WERI-Rb-1 (cell line): ENCODE results near the gene SLC30A3.

Experiments used
- DNase-seq: peaks from one replicate; pipeline ENCODE4 v3.0.0-alpha.2; 2020
- H3K27ac ChIP-seq: fragments of 250-450 bp; sonication (Bioruptor Pico); 2 replicates; pipeline ENCODE4 v1.5.1; 2020; ENCODE audit warnings: mild to moderate bottlenecking, moderate library complexity
- H3K27me3 ChIP-seq: fragments of 250-450 bp; sonication (Bioruptor Pico); 2 replicates; pipeline ENCODE4 v1.5.1; 2021; ENCODE audit warnings: mild to moderate bottlenecking, low read depth, moderate library complexity; ENCODE audit not compliant: insufficient read depth, severe bottlenecking
- H3K36me3 ChIP-seq: fragments of 250-450 bp; sonication (Bioruptor Pico); 2 replicates; pipeline ENCODE4 v1.5.1; 2020; ENCODE audit warnings: mild to moderate bottlenecking, moderate library complexity
- H3K4me3 ChIP-seq: 2 replicates; pipeline ENCODE4 v1.5.1; 2011; ENCODE audit warnings: low read depth, mild to moderate bottlenecking, control low read depth, low read length
- H3K9me3 ChIP-seq: fragments of 250-450 bp; sonication (Bioruptor Pico); 2 replicates; pipeline ENCODE4 v1.5.1; 2021; ENCODE audit warnings: mild to moderate bottlenecking, moderate library complexity; ENCODE audit not compliant: severe bottlenecking
- TF ChIP-seq, protein P1 (sequence below): IDR thresholded peaks from 2 replicates; pipeline ENCODE4 v1.5.1; 2011; ENCODE audit warnings: low read depth, mild to moderate bottlenecking, control low read depth, inconsistent platforms, low read length

Gene SLC30A3

DNA sequence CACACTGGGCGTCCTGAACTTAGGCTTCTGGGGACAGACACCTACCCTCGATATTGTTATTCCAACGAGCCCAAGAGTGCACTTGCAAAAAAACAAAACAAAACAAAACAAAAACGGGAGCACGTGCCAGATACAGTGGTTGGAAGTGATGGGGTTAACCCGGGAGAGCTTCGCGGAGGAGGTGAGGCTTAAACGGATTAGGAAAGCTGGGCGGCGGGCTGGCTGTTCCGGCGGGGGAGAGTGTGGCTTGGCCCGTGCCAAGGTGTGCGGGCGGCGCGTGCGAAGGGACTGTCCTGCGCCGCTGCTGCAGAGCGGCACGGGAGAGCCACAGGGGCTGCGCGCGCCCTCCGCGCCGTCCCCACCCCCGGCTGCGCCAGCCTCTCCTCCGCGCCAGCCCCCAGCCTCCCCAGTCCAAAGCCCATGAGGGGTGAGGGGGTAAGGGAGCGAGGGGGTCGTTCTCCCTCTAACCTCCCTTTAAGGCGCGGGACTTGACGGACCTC, 1.5 kb upstream of the SLC30A3 start:
- H3K4me3 ChIP-seq: peak overlapping the region; percentile 76
- DNase-seq: peak; percentile 71
- H3K9me3 ChIP-seq: no peaks in the 10 kb centered on the region

DNA sequence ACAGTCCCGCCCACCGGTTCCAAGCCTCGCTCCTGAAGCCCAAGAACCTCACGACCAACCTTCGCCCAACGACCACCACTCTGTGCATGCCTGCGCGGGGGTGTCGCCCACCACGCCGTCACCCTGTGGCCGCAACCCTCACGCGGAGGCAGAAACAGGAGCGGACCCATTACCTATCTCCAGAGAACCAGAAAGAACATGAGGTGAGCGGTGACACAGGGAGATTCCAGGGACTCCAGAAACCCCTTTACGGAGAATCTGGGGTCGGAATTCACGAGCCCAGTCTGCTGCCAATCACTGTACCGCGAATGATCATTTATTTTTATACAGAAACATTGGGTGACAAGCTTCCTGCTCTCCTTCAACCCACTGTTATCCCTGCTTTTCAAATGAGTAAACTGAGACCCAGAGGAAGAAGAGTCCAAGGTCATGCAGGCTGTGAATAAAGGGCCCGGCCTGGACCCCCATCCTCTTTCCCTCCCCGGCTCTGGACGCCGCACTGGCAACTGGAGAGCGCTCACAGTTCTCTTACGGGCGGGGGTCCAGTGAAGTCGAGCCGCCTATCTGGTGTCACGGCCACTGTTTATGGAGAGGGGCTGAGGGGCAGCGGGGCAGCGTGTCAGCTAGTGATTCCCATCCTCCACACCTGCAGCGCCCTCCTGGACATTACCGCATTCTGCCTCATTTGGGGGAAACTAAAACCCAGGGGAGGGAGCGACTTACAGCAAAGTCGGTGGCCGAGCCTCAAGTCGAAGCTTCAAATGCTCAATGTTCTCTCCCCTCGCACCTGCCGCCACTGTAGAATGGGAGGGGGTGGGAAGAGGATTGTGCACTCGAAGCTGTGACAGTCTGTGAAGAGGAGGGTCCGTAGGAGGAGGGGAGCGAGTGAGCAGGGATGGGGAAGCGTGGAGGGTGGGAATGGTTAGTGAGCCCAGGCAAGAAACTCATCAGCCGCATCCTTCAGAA, 723 bp upstream of the SLC30A3 start:
- TF ChIP-seq, protein P1, sequence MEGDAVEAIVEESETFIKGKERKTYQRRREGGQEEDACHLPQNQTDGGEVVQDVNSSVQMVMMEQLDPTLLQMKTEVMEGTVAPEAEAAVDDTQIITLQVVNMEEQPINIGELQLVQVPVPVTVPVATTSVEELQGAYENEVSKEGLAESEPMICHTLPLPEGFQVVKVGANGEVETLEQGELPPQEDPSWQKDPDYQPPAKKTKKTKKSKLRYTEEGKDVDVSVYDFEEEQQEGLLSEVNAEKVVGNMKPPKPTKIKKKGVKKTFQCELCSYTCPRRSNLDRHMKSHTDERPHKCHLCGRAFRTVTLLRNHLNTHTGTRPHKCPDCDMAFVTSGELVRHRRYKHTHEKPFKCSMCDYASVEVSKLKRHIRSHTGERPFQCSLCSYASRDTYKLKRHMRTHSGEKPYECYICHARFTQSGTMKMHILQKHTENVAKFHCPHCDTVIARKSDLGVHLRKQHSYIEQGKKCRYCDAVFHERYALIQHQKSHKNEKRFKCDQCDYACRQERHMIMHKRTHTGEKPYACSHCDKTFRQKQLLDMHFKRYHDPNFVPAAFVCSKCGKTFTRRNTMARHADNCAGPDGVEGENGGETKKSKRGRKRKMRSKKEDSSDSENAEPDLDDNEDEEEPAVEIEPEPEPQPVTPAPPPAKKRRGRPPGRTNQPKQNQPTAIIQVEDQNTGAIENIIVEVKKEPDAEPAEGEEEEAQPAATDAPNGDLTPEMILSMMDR: no peak
- H3K27ac ChIP-seq: no peak overlapping the region
- peaks cover 29% of the 10 kb centered on the region for H3K27me3 ChIP-seq
- no peaks in the 10 kb centered on the region for H3K9me3 ChIP-seq
- peak overlapping the region; percentile 76 for H3K4me3 ChIP-seq
- H3K36me3 ChIP-seq: no peaks in the 10 kb centered on the region
- peak; percentile 34 for DNase-seq

More for the DNA sequence above, 1.5 kb upstream of the SLC30A3 start:
- H3K36me3 ChIP-seq: no peaks in the 10 kb centered on the region
- peaks cover 29% of the 10 kb centered on the region for H3K27me3 ChIP-seq
- TF ChIP-seq, protein P1: no peak
- H3K27ac ChIP-seq: 0 out of 2 replicates have a peak overlapping the region, but pooled peaks have one; percentile 34

DNA sequence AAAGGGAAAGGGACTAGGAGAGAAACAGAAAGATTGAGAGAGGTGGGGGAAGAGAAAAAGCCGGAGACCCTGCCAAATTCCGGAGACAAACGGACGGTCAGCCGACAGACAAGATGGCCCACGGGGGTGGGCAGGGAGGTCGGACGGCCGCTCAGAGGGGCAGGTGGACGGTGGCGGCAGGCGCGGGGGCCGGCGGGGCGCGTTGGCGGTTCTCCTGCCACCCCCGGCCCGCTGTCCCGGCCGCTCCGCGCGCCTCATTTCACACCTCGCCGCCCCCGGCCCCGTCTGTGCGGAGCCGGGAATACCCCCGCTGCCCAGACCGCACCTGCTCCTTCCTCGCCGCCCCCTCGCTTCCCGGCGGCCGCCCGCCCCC, 935 bp downstream of the SLC30A3 start:
- no peak for DNase-seq
- Histone ChIP-seq H3K36me3 (peaks cover 3% of the 10 kb centered on the region; the same call in 1 of the 2 replicates), H3K27me3 (peaks cover 29% of the 10 kb centered on the region), H3K4me3 (peak overlapping the region; percentile 76), H3K27ac (no peak overlapping the region), H3K9me3 (no peaks in the 10 kb centered on the region)
- TF ChIP-seq, protein P1: no peak

DNA sequence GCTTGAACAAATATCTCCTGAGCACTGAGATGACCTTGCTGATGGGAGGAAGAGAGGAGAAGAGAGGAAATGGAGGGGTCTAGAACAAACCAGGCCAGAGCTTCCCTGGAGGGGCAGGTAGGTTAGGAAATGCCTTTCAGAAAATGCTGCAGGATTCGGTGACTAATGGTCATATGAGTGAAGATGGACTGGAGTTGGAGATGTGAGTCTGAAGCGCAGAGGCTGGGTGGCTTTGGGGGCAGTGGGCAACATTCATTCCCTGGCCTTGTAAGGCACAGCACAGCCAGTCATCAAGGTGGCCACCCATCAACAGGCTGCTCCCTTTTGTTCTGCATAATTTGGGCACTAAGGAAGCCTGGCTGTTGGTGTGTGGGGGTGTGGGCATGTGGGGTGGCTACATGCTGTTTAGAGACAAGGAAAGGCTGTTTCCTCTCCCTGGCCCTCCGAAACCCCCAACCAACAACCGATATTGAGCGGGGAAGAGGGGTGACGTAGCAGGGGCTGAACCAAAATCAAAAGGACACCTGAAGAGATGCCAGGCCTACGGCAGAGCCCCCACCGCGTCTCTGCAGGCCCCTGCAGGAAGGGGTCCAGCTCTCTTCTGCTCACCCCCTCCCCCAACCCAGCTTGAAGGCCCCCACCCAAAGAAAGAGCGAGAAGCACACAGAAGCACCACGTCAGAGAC, 1.5 kb downstream of the SLC30A3 start:
- TF ChIP-seq, protein P1: no peak
- Histone ChIP-seq H3K36me3 (peaks cover 3% of the 10 kb centered on the region; the same call in 1 of the 2 replicates), H3K9me3 (no peaks in the 10 kb centered on the region), H3K27me3 (peaks cover 29% of the 10 kb centered on the region), H3K27ac (no peak overlapping the region), H3K4me3 (peak overlapping the region; percentile 76)
- no peak for DNase-seq

DNA sequence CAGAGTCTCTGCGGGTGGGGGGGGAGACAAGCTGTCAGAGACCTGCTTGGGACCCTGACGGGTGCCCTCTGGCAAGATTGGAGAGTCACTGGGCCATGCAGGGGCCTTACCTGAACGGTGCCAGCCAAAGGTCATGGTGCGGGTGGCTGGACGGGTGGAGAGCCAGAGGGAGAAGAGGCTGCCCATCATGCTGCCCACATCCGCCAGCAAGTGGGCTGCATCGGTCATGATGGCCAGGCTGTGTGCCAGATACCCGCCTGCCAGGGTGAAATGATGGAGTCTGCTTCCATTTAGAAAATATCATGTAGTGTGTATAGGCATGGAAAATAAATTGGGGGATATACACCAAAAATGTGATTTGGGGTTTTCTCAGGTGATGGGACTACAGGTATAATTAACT, 4.8 kb downstream of the SLC30A3 start:
- Histone ChIP-seq H3K27ac (no peak overlapping the region), H3K27me3 (peaks cover 17% of the 10 kb centered on the region), H3K9me3 (no peaks in the 10 kb centered on the region), H3K36me3 (peaks cover 3% of the 10 kb centered on the region; the same call in 1 of the 2 replicates), H3K4me3 (no peak overlapping the region)
- TF ChIP-seq, protein P1: no peak
- DNase-seq: no peak
